Breast epithelium (tissue), 3 donors: ENCODE measurements around the gene DPH6.

Experiments
- POLR2A ChIP-seq: fragments of 450-650 bp; IDR thresholded peaks from one replicate; pipeline ENCODE4 v1.6.1; 2016; ENCODE audit warnings: antibody characterized with exemption, mild to moderate bottlenecking, moderate library complexity
- POLR2AphosphoS5 ChIP-seq, 3 donors: sonication (generic); formaldehyde crosslinking; IDR thresholded peaks; one replicate each; pipeline ENCODE4 v1.6.1; 2017; ENCODE audit warnings: antibody characterized with exemption in 3 of 3
- TF ChIP-seq, protein P1 (sequence below), 3 donors: fragments of 450-650 bp; IDR thresholded peaks; one replicate each; pipeline ENCODE4 v1.5.1; 2016 to 2017; ENCODE audit warnings: antibody characterized with exemption in 3 of 3, mild to moderate bottlenecking in 3 of 3, moderate library complexity in 3 of 3

DNA sequence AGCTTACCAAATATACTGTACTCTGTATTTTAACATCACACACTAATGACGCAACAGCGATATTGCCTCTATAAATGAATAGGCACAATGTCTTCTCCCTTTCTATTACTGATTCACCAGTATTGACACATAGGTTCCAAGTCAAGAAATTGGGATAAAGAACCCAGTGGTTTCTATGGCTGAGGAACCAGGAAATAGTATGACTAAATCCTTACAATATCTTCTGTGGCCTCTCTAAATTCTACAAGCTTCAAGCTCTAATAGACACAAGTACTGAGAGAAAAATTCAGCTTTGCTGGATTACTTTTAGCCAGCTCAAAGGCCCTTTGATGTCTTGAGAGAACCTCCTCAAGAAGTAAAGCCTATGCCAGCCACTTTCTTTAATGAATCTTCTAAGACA is 162.5 kb downstream of the DPH6 start:
- TF ChIP-seq, protein P1, sequence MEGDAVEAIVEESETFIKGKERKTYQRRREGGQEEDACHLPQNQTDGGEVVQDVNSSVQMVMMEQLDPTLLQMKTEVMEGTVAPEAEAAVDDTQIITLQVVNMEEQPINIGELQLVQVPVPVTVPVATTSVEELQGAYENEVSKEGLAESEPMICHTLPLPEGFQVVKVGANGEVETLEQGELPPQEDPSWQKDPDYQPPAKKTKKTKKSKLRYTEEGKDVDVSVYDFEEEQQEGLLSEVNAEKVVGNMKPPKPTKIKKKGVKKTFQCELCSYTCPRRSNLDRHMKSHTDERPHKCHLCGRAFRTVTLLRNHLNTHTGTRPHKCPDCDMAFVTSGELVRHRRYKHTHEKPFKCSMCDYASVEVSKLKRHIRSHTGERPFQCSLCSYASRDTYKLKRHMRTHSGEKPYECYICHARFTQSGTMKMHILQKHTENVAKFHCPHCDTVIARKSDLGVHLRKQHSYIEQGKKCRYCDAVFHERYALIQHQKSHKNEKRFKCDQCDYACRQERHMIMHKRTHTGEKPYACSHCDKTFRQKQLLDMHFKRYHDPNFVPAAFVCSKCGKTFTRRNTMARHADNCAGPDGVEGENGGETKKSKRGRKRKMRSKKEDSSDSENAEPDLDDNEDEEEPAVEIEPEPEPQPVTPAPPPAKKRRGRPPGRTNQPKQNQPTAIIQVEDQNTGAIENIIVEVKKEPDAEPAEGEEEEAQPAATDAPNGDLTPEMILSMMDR (IDR thresholded peaks at IDR 0.05) = no peak
- TF ChIP-seq POLR2A (no peak), POLR2AphosphoS5 (IDR thresholded peaks at IDR 0.05) (no peak)
